Peyer's patch (tissue), 4 donors: Measurements from ENCODE around the gene NPHP3. TPM values are rescaled to one million over a fixed set of nuclear protein-coding genes. Genes with fewer than 3 reads are reported as not detected.

Source experiments
- DNase-seq, 3 donors: peaks; one replicate each; pipeline ENCODE4 v3.0.0-alpha.2; 2017 to 2019
- H3K27ac ChIP-seq, 4 donors: fragments of 200-600 bp; sonication (generic); one replicate each; pipeline ENCODE4 v1.5.1; 2016 to 2019
- H3K27me3 ChIP-seq, 2 donors: fragments of 200-600 bp; sonication (generic); one replicate each; pipeline ENCODE4 v1.5.1; 2019
- H3K36me3 ChIP-seq, 3 donors: fragments of 200-600 bp; sonication (generic); one replicate each; pipeline ENCODE4 v1.5.1; 2016 to 2019
- H3K4me1 ChIP-seq, 4 donors: fragments of 200-600 bp; sonication (generic); one replicate each; pipeline ENCODE4 v1.5.1; 2016 to 2019
- H3K4me3 ChIP-seq, 4 donors: fragments of 200-600 bp; sonication (generic); 1 replicate in 3 of 4; 2 replicates in 1 of 4; pipeline ENCODE4 v1.5.1; 2016 to 2019; ENCODE audit warnings: mild to moderate bottlenecking in 1 of 4
- H3K9me3 ChIP-seq, 4 donors: fragments of 200-600 bp; sonication (generic); one replicate each; pipeline ENCODE4 v1.5.1; 2016 to 2019; ENCODE audit warnings: mild to moderate bottlenecking in 1 of 4
- POLR2A ChIP-seq, 2 donors: fragments of 450-650 bp; IDR thresholded peaks; one replicate each; pipeline ENCODE4 v1.5.1; 2017; ENCODE audit warnings: antibody characterized with exemption in 2 of 2, mild to moderate bottlenecking in 2 of 2, moderate library complexity in 2 of 2
- total RNA-seq, 4 donors: library from RNA; depleted of rRNA; stranded (reverse); fragments of >200 nt; gene quantifications; one replicate each; pipeline ENCODE4 v1.1.0, GENCODE V29; 2016
- TF ChIP-seq, protein P1 (sequence below), 6 experiments: fragments of 450-650 bp in 4 of 6; fragments of 200-600 bp in 2 of 6; sonication (generic) in 1 of 6; IDR thresholded peaks; one replicate each; pipeline ENCODE4 v1.5.1; 2017 to 2019; ENCODE audit warnings: antibody characterized with exemption in 6 of 6, mild to moderate bottlenecking in 3 of 6, moderate library complexity in 1 of 6

Gene NPHP3
- total RNA-seq, 4 donors from 2014 or later = 20.5 to 67.6 (median 45.4) TPM

DNA sequence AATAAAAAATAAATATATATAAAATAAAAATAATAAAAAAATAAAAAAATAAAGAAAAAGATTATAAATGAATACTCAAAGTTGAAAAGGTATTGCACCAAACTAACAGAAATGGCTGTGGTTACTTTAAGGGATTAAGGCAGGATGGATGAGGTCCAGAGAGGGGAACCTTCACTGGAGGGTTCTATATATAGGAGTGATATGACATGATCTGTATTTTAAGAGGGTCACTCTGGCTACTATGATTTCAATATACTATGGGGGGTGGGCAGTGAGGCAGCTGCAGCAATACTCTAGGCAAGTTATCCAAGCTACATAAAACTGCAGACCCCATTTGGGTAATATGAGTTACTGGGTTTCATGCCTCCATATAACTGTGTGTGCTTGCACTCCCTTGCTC lies 87.2 kb downstream of the NPHP3 start:
- H3K9me3 ChIP-seq = no peaks in the 10 kb centered on the region
- H3K27me3 ChIP-seq = no peaks in the 10 kb centered on the region
- no peak for TF ChIP-seq POLR2A (IDR thresholded peaks at IDR 0.05)
- TF ChIP-seq, protein P1, sequence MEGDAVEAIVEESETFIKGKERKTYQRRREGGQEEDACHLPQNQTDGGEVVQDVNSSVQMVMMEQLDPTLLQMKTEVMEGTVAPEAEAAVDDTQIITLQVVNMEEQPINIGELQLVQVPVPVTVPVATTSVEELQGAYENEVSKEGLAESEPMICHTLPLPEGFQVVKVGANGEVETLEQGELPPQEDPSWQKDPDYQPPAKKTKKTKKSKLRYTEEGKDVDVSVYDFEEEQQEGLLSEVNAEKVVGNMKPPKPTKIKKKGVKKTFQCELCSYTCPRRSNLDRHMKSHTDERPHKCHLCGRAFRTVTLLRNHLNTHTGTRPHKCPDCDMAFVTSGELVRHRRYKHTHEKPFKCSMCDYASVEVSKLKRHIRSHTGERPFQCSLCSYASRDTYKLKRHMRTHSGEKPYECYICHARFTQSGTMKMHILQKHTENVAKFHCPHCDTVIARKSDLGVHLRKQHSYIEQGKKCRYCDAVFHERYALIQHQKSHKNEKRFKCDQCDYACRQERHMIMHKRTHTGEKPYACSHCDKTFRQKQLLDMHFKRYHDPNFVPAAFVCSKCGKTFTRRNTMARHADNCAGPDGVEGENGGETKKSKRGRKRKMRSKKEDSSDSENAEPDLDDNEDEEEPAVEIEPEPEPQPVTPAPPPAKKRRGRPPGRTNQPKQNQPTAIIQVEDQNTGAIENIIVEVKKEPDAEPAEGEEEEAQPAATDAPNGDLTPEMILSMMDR (IDR thresholded peaks at IDR 0.05) = no peak
- no peaks in the 10 kb centered on the region for H3K4me1 ChIP-seq
- no peak overlapping the region for H3K27ac ChIP-seq
- no peak overlapping the region for H3K4me3 ChIP-seq
- no peak for DNase-seq
- H3K36me3 ChIP-seq = peaks cover 0 to 34% (median 0%) of the 10 kb centered on the region in 3 donors

Other genes starting within 250 kb of the NPHP3 start
- 10 to 100 TPM in 1 of 4 donors, 1 to 10 TPM in 2, not detected in 1; 5.5 to 12.6 (median 7.2) TPM for gene ACKR4, start 125.1 kb downstream of the NPHP3 start, total RNA-seq
- 100 to 1,000 TPM in 3 of 4 donors, 10 to 100 TPM in 1; 87.2 to 138 (median 114) TPM for gene ACAD11, start 62.6 kb downstream of the NPHP3 start, total RNA-seq
- gene UBA5, start 62.1 kb downstream of the NPHP3 start, total RNA-seq = 10 to 100 TPM; 44.8 to 53.1 (median 47.8) TPM